GM19193 (cell line): ENCODE data around the gene CAMKV.
A peak's percentile ranks its signal among the peaks of the same experiment; 100 is the strongest.

ENCODE experiments used
- POLR2A ChIP-seq: IDR thresholded peaks from 4 replicates; pipeline ENCODE4 v1.6.1; 2011; ENCODE audit not compliant: insufficient read depth, insufficient read length; ENCODE audit errors: extremely low read depth

CAMKV gene

GRCh38 chr3:49839193-49839809, 30.4 kb downstream of the CAMKV start:
- TF ChIP-seq POLR2A, result no peak

- no peak for TF ChIP-seq POLR2A
Observed at GRCh38 chr3:49831341-49831740, 38.4 kb downstream of the CAMKV start.

GRCh38 chr3:49826016-49826415, 43.7 kb downstream of the CAMKV start:
- TF ChIP-seq POLR2A, result no peak

- TF ChIP-seq POLR2A, result peak; percentile 58
Observed at GRCh38 chr3:49813497-49814174, 56.1 kb downstream of the CAMKV start, which contains the start of gene UBA7. UBA7 (minus strand) TSS chr3:49813953; CDS start chr3:49813787, 166 bp downstream.

GRCh38 chr3:49812916-49813496, 56.7 kb downstream of the CAMKV start:
- no peak for TF ChIP-seq POLR2A
